GM19193 (cell line): ENCODE results near the gene GDPD4.

Experiments used
- POLR2A ChIP-seq: IDR thresholded peaks from 4 replicates; pipeline ENCODE4 v1.6.1; 2011; ENCODE audit not compliant: insufficient read depth, insufficient read length; ENCODE audit errors: extremely low read depth

GDPD4 gene

DNA sequence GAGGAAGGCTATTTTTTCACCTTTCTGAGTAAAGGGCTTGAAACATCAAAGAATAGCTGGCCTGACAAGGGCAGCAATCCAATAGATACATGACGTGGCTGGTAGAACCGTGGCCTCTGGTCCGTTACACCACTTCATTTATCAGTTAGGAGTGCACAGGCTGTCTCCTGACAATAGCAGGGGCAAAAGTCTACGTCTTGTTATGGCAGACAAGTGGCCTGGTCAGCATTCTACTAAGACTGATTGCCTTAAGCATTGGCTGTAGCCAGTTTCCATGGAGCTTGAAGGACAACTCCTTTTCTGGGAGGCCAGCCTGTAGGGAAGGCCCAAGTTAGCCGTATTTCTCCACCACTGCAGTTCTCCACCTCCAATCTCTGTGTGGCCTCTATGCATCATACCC, 9.2 kb upstream of the GDPD4 start:
- no peak for TF ChIP-seq POLR2A

DNA sequence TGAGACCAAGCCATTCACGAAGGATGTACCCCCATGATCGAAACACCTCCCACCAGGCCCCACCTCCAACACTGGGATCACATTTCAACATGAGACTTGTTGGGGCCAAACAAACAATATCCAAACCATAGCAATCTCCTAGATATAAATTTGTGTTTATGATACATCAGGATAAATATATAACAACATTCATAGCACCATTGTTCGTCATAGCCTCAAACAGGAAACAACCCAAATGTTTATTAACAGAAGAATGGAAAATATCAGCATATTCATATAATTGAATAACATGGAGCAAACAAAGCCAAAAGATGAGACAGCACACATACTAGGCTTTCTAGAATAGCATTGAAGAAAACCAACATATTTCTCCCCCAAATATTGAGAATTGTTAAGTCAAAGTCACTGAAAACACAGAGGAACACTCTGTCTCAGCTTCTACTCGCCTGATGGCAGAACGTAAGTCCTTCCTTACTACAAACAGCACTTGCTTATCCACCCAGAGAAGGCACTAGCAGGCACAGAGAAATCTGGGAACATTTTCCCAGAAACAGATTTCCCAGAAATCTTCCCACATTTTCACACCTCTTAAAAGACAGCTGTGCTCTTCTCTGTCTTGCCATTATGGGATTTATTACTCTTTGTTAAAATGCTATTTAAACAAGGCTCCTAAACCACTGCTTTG, 8.1 kb upstream of the GDPD4 start:
- no peak for TF ChIP-seq POLR2A

DNA sequence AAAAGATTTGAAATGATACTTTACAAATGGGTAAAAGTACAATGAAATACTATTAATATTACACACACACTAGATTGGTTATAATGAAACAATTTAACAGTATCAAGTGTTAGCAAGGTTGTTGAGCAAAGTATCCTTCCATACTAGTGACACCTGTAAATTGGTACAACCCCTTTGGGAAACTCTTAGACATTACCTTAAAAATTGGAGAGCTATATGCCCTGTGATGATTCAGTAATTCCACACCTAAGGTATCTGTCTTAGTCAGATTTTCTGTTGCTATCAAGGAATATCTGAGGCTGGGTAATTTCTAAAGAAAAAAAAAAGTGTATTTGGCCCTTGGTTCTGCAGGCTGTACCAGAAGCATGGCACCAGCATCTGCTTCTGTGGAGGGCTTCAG, 7.4 kb upstream of the GDPD4 start:
- TF ChIP-seq POLR2A: no peak

DNA sequence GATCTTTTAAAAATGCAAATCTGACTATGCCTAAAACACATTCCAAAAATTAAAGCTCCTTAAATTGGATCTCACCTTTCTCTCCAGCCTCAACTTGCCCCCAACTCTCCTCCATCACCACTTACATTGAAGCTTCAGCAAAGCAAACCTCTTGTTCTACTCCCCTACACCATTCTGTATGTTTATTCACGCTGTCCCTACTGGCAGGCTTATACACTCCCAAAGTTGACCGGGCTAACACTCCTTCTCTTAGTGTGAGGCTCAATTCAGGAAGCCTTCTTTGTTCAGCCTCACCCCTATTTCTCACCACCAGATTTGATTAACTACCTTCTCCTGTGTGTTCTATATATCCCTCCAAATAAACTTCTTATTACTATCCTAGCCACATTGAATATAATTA, 1.8 kb upstream of the GDPD4 start:
- TF ChIP-seq POLR2A: no peak

DNA sequence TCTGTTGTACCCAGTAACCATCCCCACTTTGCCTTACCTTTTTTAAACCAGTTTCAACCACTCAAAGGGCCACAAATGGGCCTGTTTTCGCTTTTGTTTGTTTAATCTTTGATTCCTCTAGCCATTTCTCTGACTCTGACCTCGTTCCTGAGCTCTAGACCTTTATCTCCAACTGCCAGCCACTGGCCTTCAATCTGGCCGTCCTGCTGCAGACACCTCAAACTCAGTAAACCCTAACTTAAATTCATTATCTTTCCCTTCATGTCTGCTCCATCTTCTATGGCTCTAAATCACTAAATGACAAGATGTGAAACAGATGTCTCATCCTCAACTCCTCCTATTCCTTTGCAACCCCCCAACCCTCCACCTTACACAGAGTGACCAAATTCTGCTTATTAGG, 1.3 kb upstream of the GDPD4 start:
- no peak for TF ChIP-seq POLR2A

DNA sequence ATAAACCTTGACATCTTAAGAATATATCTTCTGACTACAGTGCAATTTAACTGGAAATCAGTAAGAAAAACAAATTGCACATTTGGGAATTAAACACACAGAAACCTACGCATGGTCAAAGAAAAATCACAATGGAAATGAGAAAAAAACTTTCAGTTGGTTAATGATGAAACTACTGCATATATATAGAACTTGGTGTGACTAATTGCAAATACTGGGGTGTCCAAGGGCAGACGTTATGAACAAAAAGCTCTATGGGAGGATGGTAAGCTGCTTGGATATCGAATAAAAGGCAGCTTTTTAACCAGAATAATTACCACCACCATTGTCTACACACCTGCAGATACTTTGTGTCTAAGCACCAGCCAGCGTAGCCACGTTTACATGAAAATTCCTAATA, 791 bp downstream of the GDPD4 start:
- no peak for TF ChIP-seq POLR2A

DNA sequence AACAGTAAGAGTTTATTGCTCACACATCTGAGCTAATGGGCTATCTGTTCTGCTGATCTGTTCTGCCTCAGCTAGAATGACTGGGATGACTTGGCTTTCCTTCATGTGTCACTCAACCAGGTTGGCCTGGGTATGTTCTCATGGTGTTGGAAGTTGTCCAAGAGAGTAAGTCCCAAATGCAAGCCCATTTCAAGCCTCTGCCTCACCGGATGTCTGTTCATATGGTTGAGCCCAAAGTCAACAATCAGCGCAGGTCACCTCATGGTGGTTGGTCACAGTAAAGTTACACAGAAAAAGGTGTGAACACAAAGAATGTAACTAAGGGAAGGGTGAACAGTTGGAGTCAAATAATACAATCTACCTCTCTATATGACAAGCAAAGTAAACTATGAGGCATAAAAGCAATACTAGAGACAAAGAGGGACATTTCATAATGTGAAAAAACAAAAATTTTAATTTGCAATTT, 1.9 kb downstream of the GDPD4 start:
- no peak for TF ChIP-seq POLR2A

DNA sequence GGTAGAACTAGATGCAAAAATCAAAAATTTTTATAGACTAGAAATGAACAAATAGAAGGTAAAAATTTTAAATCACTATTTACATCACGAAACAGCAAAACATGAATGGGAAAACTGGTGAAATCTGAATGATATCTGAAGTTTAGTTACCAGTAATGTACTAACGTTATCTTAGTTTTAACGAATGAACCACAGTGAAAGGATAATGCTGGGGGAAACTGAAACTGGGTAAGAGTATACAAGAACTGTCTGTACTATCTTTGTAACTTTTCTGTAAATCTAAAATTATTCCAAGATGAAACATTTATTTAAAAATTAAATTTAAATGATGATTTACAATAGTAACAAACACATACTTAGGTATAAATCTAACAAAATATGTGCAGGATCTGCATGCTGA, 7.4 kb downstream of the GDPD4 start:
- no peak for TF ChIP-seq POLR2A

DNA sequence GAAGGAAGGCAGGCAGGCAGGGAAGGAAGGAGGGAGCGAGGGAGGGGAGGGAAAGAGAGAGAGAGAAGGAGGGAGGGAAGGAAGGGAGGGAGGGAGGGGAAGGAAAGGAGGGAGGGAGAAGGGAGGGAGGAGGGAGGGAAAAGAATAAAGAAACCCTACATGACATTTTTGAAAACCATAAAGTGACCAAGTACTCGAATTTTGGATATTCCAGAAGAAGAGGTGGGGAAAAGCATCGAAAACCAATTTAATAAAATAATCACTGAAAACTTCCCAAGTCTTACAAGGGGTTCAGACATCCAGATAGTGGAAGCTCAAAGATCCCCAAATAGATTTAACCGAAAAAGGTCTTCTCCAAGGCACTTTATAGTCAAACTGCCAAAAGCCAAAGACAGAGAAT, 11.7 kb downstream of the GDPD4 start:
- no peak for TF ChIP-seq POLR2A

DNA sequence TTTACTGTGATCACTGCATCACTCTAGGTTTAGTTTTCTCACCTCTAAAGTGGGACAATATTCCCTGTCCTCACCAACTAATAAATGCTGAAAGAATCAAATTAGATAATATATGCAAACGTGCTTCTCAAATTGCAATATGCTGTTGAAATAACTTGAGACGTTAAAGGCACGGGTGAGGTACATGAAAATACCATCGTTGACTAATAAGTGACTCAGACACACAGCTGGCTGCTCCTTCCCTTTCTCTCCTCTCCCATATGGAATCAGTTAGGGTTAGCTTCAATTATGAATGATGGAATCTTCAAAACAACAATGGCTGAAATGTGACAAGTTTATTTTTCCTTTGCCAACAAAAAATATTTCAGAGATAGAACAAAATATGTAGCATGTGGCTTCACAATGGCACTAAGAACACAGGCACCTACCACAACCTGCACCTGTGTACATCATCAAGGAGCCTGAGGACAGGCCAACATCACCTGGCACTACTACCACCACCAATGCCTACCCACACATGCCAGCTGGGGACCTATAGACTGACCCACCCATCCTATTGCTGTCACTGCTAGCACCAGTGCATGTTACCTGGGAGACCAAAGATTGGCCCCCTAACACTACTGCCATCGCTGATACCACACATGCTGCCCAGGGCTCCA, 13.7 kb downstream of the GDPD4 start:
- no peak for TF ChIP-seq POLR2A

DNA sequence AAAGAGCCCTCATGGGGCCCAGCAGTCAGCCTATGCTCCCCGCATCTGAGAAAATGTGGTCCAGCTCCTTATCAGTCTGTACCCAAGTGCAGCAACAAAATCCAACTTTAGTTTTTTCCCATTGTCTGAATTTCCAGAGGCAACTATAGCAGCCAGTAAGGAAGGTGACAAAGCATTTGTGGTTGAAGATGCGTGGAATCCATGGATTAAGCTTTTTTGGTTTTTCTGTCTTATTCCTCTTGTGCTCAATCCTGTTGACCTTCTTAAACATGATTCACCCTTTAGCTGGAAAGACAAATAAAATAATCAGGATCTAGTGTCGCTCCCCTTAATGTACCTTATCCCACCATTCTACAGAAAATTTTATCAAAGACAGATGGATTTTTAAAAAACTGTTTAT, 14.3 kb downstream of the GDPD4 start:
- TF ChIP-seq POLR2A: no peak

DNA sequence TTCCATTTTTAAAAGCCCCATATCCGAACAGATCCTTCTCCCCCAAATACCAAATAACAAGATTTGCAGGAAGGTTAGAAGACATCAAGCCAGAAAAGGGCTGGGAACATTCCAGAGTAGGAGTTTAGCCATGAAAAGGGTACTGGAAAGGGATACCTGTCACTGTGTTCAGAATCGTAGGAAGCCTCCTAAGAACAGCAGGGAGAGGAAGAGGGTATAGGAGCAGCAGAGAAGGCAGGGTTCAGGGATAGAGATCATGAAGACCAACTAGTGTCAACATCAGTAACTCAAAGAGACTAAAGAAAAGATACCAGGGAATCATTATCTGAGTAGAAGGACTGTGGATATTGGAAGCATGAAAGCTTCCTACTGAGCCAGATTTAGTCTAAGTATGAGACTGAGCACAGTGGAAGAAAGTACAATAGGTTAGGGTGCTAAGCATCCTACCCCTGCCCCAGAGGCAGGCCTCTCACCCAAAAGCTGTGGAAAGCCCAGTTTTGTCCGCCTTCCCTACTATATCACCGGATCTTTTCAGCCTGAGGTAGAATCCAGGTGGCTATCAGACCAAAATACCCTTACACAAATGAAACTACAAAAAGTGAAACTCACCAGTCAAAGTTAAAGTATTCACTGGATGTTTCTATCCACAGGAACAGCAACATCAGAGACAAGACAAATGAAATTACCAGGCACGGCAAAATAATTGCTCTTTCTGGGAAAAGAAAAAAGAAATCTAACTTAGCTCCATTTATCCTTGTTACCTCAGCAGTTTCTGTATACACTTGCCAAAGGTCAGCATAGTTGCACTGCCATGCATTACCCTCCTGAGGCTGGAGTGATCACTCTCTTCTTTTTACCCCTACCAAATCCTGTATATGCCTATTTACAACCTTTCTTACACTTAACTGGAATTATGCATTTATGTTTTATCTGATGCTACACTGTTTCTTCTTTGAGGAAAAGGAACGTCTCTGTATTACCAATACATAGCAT, 16.7 kb downstream of the GDPD4 start:
- no peak for TF ChIP-seq POLR2A

DNA sequence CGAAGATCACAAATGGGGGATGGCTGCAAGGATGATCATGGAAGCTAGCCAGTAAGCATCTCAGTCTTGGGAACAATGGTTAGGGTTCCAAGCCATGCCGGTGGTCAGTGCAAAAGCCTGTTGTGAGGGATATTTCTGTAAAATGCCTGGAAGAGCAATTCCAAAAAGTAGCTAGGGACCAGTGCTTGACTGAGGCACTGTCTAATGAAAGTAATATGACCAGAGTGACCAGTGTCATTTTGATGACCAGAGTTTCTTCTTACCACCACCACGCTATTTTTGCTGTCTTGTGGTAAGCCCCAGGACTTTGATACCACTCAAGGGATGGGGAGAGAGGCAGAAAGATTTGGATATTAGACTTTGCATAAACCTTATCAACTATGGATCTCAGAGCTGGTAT, 18.4 kb downstream of the GDPD4 start:
- TF ChIP-seq POLR2A: no peak

DNA sequence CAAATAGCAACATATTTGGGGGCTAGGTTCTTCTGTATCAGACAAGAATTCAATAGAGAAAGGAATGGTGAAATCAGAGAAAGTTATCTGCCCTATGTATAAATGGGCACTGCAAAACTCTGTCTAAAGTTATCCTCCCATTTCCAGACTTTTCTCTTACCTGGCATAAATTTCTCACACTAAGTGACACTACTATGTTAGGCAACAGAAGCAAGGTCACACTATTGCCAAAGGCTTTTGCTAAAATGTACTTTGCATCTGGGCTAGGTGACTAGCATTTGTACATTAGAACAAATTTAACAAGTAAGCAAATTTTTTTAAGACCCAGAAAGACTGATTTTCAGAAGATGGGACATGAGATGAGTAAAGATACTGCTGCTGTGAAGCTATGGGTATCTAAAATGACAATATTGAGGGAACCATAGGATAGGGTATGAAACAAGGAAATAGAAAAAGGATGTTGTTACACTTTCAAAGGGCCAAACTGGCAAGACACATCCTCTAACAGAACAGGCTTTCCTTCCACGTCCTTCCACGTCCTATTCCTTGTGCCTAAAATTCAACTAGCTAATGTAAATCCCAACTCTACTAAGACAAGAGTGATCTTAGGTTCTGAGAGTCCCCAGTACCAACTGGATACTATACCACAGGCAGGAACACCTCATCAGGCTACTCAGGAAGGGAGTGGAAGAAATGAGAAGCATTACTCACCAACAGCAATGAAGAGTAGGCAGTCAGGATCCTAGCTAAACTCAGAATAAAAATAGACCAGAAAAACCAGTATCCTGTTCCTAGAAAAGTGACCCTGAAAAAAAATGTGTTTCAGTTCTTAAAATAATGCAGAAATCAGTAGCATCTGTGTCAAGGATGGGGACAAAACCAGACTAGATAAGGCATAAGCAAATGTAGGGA, 22.6 kb downstream of the GDPD4 start:
- no peak for TF ChIP-seq POLR2A

DNA sequence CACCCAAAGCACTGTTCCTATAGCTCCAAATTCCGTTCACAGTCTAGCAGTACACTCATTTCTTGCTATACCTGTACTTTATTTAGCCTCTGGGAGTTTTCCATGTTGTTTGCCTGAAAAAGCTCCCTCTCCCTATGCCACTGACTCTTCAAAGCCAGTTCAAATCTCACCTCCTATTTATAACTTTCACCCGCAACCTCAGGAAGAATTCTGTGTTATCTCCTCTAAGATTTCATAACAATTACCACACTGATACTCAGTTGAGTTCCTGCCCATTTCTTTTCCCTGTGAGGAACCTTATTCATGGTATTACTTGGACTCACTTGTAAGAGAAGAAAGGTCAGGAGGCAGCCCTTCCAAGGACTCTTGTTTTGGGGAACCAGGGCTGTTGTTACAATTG, 25.2 kb downstream of the GDPD4 start:
- no peak for TF ChIP-seq POLR2A

DNA sequence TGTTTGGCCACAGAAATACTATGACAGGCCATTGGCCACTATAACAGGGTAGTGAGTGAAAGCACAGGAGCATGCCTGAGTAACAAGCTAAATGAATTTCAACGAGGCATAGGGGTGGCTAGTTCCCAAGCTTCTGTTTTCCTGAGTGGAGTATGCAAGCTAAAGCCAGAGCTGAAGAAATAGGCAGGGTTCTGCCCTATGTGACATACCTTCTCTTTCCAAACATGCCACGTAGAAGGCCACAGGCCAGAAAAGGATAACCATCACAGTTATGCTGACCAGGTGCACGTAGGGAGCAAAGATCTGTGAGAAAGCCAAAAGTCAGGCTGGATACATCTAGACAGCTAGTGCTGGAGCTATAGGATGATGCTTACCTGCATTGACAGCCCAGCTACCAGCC, 30.6 kb downstream of the GDPD4 start:
- TF ChIP-seq POLR2A: no peak
